Lower lobe of right lung (tissue), 2 donors: ENCODE data around the gene SYNDIG1. TPM values are rescaled to one million over a fixed set of nuclear protein-coding genes. Genes with fewer than 3 reads are reported as not detected.

ENCODE experiments used
- ATAC-seq, 2 donors: fragments of 200-7000 bp; cut with Tn5 transposase; one replicate each; pipeline ENCODE4 v1.9.1; 2020 to 2022; ENCODE audit warnings: mild to moderate bottlenecking in 2 of 2, moderate library complexity in 2 of 2
- DNase-seq: peaks from one replicate; pipeline ENCODE4 v3.0.0-alpha.2; 2020
- H3K27ac ChIP-seq: fragments of 200-600 bp; one replicate; pipeline ENCODE4 v1.8.0; 2022
- H3K27me3 ChIP-seq: fragments of 200-600 bp; one replicate; pipeline ENCODE4 v1.8.0; 2022; ENCODE audit warnings: low read depth
- H3K36me3 ChIP-seq: fragments of 200-600 bp; one replicate; pipeline ENCODE4 v1.8.0; 2022; ENCODE audit warnings: mild to moderate bottlenecking
- H3K4me1 ChIP-seq: fragments of 200-600 bp; one replicate; pipeline ENCODE4 v1.8.0; 2022
- H3K4me3 ChIP-seq: fragments of 200-600 bp; one replicate; pipeline ENCODE4 v1.8.0; 2022; ENCODE audit warnings: mild to moderate bottlenecking
- H3K9me3 ChIP-seq: fragments of 200-600 bp; one replicate; pipeline ENCODE4 v1.8.0; 2022
- CTCF ChIP-seq: fragments of 200-600 bp; IDR thresholded peaks from one replicate; pipeline ENCODE4 v1.8.0; 2022; ENCODE audit warnings: antibody characterized with exemption, mild to moderate bottlenecking
- intact Hi-C: fragments of 100-400 bp; cut with DNase I; formaldehyde crosslinking; loops from one replicate; pipeline ENCODE4 v1.11.0; 2022
- total RNA-seq: library from RNA; stranded (reverse); fragmentation: NEBNext Ultra II Directional; extraction: Animal tissue kit (Norgen Biotek cat#: 25700); gene quantifications from one replicate; pipeline ENCODE4 v1.2.1, GENCODE V29; 2021
- donor health status: DM: no; HTN: yes; CAD: no; lungs with severe emphysema.

SYNDIG1 gene
- total RNA-seq, 1 donor from 2014 or later = 0.15 TPM

GRCh38 chr20:24480509-24480908, 11.1 kb downstream of the SYNDIG1 start:
- Histone ChIP-seq H3K36me3 (no peaks in the 10 kb centered on the region), H3K27ac (no peak overlapping the region), H3K27me3 (peaks cover 16% of the 10 kb centered on the region), H3K4me1 (no peaks in the 10 kb centered on the region), H3K9me3 (no peaks in the 10 kb centered on the region), H3K4me3 (no peak overlapping the region)
- intact Hi-C loops = no loop called here
- no peak for ATAC-seq
- no peak for DNase-seq
- TF ChIP-seq CTCF = no peak

GRCh38 chr20:24481173-24481572, 11.7 kb downstream of the SYNDIG1 start:
- no peak for DNase-seq
- no peaks in the 10 kb centered on the region for H3K4me1 ChIP-seq
- H3K4me3 ChIP-seq = no peak overlapping the region
- no peak for ATAC-seq
- peaks cover 13% of the 10 kb centered on the region for H3K27me3 ChIP-seq
- no peaks in the 10 kb centered on the region for H3K9me3 ChIP-seq
- H3K27ac ChIP-seq = no peak overlapping the region
- TF ChIP-seq CTCF = no peak
- intact Hi-C loops = no loop called here
- no peaks in the 10 kb centered on the region for H3K36me3 ChIP-seq

DNA sequence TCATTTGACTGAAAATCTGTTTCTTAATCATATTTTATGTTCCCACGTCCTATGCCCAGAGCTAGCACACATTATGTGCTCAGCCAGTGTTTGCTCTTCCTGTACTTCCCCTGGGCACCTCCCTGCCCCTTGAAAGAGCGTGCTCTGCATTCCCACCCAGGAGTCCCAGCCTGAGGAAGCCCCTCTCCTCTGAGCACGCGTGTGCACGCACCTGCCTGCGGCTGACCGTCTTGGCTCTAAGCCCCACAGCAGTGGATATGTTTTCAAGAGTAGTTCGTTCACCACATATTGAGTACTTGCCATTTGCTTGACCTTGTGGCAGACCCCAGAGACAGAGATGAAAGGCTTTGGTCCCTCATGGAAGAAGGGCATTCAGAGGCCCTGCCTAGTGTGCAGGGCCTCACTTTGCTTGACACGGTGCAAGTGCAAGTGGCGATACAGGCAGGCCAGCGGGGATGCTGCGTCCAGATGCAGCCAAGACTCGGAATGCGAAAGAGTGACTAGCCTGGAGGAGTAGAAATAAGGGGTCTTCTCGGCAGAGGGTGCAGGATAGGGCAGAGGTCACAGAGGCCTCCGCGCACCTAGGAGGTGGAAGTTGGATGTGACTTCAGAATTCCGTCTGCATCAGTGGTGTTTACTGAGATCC, 14.1 kb downstream of the SYNDIG1 start:
- peaks cover 7% of the 10 kb centered on the region for H3K27me3 ChIP-seq
- no peak for TF ChIP-seq CTCF
- no peaks in the 10 kb centered on the region for H3K4me1 ChIP-seq
- DNase-seq = no peak
- no peaks in the 10 kb centered on the region for H3K9me3 ChIP-seq
- no peak overlapping the region for H3K27ac ChIP-seq
- no peak for ATAC-seq
- intact Hi-C loops = no loop called here
- no peak overlapping the region for H3K4me3 ChIP-seq
- H3K36me3 ChIP-seq = no peaks in the 10 kb centered on the region

DNA sequence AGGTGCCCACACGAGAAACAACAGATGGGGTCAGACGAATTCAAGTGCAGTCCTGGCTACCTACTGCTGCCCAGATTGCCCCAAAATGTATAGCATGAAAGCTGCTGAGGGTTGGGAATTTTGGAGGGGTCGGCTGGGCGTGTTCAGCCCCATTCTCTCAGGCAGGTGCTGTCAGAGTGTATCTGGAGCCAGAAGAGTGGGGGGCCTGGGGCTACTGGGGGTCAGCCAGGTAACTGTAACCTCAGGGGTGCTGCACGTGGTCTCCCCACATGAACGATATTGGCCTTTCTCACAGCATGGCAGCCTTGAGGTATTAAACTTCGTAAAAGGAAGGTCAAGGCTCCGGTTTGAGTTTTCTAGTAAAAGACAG, 14.6 kb downstream of the SYNDIG1 start:
- no peak for TF ChIP-seq CTCF
- Histone ChIP-seq H3K4me3 (no peak overlapping the region), H3K27ac (no peak overlapping the region), H3K36me3 (no peaks in the 10 kb centered on the region), H3K9me3 (no peaks in the 10 kb centered on the region), H3K4me1 (no peaks in the 10 kb centered on the region), H3K27me3 (peaks cover 7% of the 10 kb centered on the region)
- DNase-seq (no peak), ATAC-seq (no peak)
- intact Hi-C loops = no loop called here

DNA sequence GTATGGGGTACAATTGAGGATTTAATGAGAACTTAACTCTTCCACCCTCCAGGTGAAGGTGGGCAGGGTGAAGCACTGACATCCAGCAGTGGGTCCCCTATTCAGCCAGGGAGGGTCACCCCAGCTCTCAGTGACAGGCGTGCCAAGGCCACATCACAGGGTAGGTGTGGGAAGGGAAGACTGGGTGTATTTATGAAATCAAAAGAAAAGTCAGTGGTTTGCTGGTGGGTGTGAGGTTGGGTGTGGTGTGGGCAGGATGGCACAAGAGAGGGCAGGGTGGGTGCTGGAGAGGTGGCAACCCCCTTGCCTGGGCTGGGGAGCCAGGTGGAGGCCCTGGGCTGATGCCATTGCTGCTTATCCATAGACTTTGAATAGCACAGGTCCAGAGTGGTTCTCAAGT, 16.6 kb downstream of the SYNDIG1 start:
- intact Hi-C loops = no loop called here
- ATAC-seq = no peak
- H3K27me3 ChIP-seq = peaks cover 7% of the 10 kb centered on the region
- TF ChIP-seq CTCF = no peak
- no peaks in the 10 kb centered on the region for H3K4me1 ChIP-seq
- H3K27ac ChIP-seq = no peak overlapping the region
- no peaks in the 10 kb centered on the region for H3K9me3 ChIP-seq
- H3K4me3 ChIP-seq = no peak overlapping the region
- H3K36me3 ChIP-seq = no peaks in the 10 kb centered on the region
- no peak for DNase-seq
